HT-29 (cell line): ENCODE results near the gene STK24. TPM values are rescaled to one million over a fixed set of nuclear protein-coding genes. Genes with fewer than 3 reads are reported as not detected.
"Not testable (repeated sequence)": the region's sequence is repeated elsewhere in the genome, so short reads cannot be mapped to it uniquely, and the experiment has no call there.

Source experiments
- DNase-seq: peaks from one replicate; pipeline ENCODE4 v3.0.0-alpha.2; 2015; ENCODE audit warnings: low spot score
- total RNA-seq: library from RNA; depleted of rRNA; stranded (reverse); fragments of >200 nt; shearing (Covaris generic); gene quantifications from 2 replicates; pipeline ENCODE4 v1.2.3, GENCODE V29; 2014

STK24 gene
- total RNA-seq, 1 experiment from 2014 or later, result 113 TPM

GRCh38 chr13:98438246-98439125 lies 138.4 kb downstream of the STK24 start:
- DNase-seq, result no peak

GRCh38 chr13:98436233-98436910 lies 140.5 kb downstream of the STK24 start:
- DNase-seq, result no peak

DNA sequence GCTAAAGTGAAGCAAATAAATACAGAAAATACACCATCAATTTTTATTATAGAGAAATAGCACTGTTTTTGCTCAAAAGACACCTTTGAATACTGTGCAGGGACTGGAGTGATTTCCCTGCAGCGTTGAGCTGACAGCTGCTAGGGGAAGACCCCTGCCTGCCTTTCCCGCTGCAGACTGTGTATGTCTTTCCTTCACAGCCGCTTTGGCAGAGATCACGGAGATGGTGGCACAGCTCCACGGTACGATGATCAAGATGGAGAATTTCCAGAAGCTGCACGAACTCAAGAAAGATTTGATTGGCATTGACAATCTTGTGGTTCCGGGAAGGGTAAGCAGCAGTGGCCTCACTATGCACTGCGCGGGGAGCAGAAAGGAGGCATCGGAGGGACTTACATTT lies 141.5 kb downstream of the STK24 start:
- no peak for DNase-seq

- DNase-seq, result no peak
These were observed 142.8 kb downstream of the STK24 start for GRCh38 chr13:98434060-98434459.

- DNase-seq, result no peak
These were observed 143.3 kb downstream of the STK24 start for GRCh38 chr13:98433654-98434053.

- DNase-seq, result no peak
These were observed 144.3 kb downstream of the STK24 start for GRCh38 chr13:98432638-98433037.

GRCh38 chr13:98429977-98430736 lies 146.8 kb downstream of the STK24 start:
- DNase-seq, result no peak

- no peak for DNase-seq
These were observed 147.4 kb downstream of the STK24 start for GRCh38 chr13:98429531-98429930.

- DNase-seq, result no peak
These were observed 147.8 kb downstream of the STK24 start for GRCh38 chr13:98429081-98429480.

DNA sequence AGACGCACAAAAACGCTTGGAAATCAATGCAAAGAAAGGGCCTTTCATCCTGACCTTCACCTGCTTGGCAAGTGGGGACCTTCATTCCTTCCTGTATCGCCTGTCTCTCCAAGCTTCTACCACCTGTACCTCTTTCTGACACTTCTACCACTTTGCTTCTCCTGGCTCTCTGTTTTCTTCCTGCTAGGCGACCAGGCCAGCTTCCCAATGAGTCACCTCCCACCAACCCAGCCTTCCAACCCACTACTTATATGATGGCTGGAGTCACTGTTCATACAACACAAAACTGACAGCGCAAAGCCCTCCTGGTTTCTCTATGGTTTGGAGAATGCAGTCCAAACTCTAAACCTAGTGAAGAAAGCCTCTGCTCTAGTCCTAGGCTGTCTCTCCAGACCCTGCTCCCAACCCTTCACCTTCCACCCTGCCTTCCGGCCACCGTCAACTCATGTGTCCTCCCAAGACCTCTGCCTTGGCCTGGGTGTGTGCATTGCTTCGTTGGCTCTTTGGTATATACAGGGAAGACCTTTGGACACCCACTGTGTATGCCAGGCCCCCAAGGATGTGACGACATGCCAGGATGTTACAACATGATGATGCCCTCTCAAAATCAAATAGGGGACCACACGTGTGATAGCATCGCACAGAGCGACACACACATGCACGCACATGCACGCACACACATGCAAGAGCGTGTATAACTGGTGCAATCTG lies 148.5 kb downstream of the STK24 start:
- DNase-seq, result peak; percentile 55

DNA sequence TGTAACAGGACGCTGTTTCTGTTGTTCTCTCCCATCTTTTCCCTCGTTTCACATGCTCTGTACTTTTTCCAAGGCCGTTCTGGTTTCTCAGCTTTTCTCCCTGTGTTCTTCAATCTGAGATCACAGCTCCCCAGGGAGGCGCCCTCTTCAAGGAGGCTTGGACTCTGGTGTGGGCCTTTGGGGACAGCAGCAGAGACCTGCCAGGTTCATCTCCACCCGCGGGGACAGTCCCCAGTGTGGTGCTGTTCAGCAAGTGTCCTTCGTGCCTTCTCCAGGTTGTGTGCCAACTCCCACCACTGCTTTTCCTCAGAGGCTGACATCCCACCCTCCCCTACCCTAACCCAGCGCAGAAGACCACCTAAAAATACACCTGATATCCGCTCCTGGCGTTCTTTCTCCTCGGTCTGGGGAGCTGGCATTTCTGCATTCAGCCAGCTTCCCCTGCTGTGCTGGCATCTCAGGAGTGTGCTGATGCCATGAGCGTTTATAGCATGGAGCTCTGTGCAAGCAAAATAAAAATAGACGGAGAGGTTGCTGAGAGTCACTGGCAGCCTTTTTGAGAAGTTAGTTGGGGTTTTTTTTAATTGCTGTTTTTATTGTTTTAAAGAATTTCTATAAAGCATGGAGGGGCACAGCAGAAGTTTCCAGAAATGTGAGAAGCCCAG lies 149.4 kb downstream of the STK24 start:
- no peak for DNase-seq

DNA sequence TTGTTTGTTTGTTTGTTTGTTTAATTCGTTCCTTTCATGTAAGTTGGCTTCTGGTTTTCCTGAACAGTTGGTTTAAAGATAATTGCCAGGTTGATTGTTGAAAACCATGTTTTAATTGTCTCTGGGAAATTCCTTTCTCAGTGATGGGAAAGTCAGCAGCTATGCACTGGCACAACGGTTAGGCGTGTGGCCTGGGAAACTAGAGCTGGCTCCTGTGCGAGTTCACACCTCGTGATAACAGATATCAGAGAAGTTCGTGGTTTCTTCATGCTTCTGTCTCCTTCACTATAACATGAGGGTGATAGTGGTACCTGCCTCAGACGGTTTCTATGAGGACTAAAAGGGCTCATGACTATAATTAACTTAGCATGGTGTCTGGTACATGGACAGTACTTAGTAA lies 153.5 kb downstream of the STK24 start:
- DNase-seq, result no peak

- no peak for DNase-seq
These were observed 154.9 kb downstream of the STK24 start for GRCh38 chr13:98422046-98422445.

DNA sequence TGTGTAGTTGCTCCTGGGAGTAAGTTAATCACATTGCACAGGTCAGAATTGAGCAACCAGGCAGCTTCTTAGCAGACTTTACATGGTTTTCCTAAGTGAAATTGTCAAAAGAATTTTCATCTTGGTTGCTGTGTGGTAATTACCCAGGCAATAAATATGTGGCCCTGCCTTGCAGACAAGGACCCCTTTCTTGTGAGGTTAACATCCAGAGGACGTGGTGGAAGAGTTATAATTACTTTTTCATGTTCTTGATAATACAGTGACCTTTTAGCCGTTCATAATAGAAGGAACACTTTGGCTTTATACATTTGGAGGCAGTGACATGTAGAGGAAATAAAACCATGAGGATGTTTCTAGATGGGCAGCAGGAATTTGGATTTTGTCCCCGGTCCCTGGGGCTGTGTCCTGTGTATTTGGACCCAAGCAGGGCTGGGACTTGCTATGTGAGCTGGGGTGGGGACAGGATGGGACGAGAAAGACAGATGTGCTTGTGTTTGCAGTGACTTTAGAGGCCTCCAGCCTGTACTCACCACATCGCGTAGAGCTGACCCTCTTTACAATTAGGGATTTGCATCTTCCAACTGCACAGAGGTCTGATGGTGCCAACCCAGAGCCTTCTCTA lies 156.2 kb downstream of the STK24 start:
- no peak for DNase-seq

- DNase-seq, result no peak
These were observed 156.9 kb downstream of the STK24 start for GRCh38 chr13:98419786-98420553.

- DNase-seq, result peak; percentile 97
These were observed 160.5 kb downstream of the STK24 start for GRCh38 chr13:98416408-98416807.

DNA sequence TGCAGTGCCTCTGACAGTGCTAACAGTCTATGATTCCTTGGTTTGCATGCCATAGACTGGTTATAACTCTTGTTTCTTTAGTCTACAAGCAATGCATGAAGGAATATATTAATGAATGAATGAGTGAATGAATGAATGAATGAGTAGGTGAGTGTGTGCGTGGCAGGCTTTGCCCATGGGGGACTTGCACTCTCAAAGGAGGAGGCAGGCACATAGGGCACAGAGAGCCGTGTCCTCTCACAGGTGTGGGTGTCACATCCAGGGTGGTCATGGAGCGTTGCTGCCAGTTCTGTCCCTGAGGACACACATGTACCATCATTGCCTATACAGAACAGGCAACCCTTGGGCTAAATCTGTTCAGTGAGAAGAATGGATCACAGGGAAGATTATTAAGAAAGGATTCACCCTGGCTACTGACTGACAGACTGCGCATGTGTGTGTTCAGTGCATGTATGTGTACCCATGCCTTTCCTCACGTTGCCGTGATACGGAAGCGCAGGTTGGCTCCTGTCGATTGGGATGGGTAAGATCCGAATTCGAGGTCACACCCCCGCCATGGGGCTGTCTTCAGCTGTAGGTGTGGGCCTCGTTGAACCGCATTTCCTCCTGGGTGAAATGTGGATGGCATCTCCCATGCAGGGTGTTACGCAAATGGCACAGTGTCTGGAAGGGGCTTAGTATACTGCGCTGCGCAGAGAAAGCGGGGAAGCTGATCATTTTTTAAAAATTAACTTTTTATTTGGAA lies 161.4 kb downstream of the STK24 start:
- no peak for DNase-seq

DNA sequence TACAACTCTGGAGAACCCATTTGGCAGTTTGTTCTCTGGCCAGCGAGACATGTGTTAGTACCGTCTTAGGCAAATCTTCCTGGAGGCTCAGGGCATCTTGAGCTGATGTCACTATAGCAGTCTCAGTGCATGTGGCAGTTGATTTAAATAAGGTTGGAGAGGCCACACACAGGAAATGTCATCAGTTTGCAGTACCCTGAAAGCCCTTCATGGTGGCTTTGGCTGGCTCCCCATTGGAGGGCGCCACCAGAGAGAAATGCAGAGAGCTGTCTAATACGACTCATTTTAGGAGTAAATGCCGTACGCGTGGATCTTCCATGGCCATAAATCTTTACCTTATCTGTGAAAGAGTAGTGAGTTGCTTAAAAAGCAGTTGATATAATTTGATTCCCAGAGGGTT lies 163.1 kb downstream of the STK24 start:
- DNase-seq, result no peak

DNA sequence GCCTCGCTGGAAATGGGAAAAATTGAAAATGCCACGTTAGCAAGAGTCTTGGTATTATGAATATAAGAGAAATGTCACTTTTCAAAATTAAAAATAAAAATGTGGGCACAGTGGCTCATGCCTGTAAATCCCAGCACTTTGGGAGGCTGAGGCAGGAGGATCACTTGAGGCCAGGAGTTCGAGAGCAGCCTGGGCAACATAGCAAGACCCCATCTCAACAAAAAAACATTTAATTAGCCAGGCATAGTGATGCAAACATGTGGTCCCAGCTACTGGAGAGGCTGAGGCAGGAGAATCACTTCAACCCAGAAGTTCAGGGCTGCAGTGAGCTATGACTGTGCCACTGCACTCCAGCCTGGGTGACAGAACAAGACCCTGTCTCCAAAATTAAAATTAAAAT lies 163.6 kb downstream of the STK24 start:
- DNase-seq, result not testable (repeated sequence)
